GM18858 (cell line): ENCODE measurements around the gene BSX.

ENCODE experiments used
- ATAC-seq: cut with Tn5 transposase; IDR thresholded peaks from one replicate; pipeline ENCODE4 v1.9.1; 2021; ENCODE audit not compliant: unreplicated experiment

The BSX gene

GRCh38 chr11:122981388-122982264 lies at the start of gene BSX:
Gene BSX, minus strand, starts transcription at chr11:122981834. Its CDS starts 163 bp downstream, at chr11:122981671.
- ATAC-seq = no peak

GRCh38 chr11:123030517-123030916 lies 48.9 kb upstream of the BSX start:
- no peak for ATAC-seq

GRCh38 chr11:123020968-123021367 lies 39.3 kb upstream of the BSX start:
- ATAC-seq = no peak

GRCh38 chr11:123018702-123019101 lies 37.1 kb upstream of the BSX start:
- no peak for ATAC-seq

- no peak for ATAC-seq
These were observed 29.9 kb upstream of the BSX start for GRCh38 chr11:123011510-123011909.

GRCh38 chr11:123006860-123007542 lies 25.4 kb upstream of the BSX start:
- no peak for ATAC-seq

GRCh38 chr11:123000721-123001120 lies 19.1 kb upstream of the BSX start:
- ATAC-seq = no peak

GRCh38 chr11:122998727-122999366 lies 17.2 kb upstream of the BSX start:
- ATAC-seq = no peak

- no peak for ATAC-seq
These were observed 13.9 kb upstream of the BSX start for GRCh38 chr11:122995526-122995925.

- no peak for ATAC-seq
These were observed 2.8 kb upstream of the BSX start for GRCh38 chr11:122984186-122985011.

- ATAC-seq = no peak
These were observed 2.0 kb upstream of the BSX start for GRCh38 chr11:122983438-122984185.

- no peak for ATAC-seq
These were observed 1.6 kb downstream of the BSX start for GRCh38 chr11:122979815-122980595.

GRCh38 chr11:122979103-122979814 lies 2.4 kb downstream of the BSX start:
- no peak for ATAC-seq

GRCh38 chr11:122978299-122978620 lies 3.4 kb downstream of the BSX start:
- ATAC-seq = no peak

- ATAC-seq = no peak
These were observed 4.0 kb downstream of the BSX start for GRCh38 chr11:122977470-122978298.

GRCh38 chr11:122976734-122977469 lies 4.7 kb downstream of the BSX start:
- no peak for ATAC-seq

- no peak for ATAC-seq
These were observed 5.4 kb downstream of the BSX start for GRCh38 chr11:122976061-122976733.
